SK-N-SH (cell line): ENCODE results near the gene SPDYE1. TPM values are rescaled to one million over a fixed set of nuclear protein-coding genes. Genes with fewer than 3 reads are reported as not detected.
"Not testable (repeated sequence)": the region's sequence is repeated elsewhere in the genome, so short reads cannot be mapped to it uniquely, and the experiment has no call there.

Experiments
- CTCF ChIA-PET: fragments of 300-600, 350-600 bp; formaldehyde crosslinking; extraction: SDS; loops from one replicate; lab custom pipeline; 2021; lab: Yijun Ruan, JAX
- POLR2A ChIA-PET: fragments of 350-600 bp; sonication (Branson Sonifier 250); formaldehyde crosslinking; extraction: SDS; loops from one replicate; lab custom pipeline; 2020; ENCODE audit warnings: antibody characterized with exemption, inconsistent platforms; lab: Yijun Ruan, JAX
- DNase-seq: peaks from one replicate; pipeline ENCODE4 v3.0.0; 2012
- H2AFZ ChIP-seq: fragments of 200-600 bp; sonication (generic); 2 replicates; pipeline ENCODE4 v1.8.1; 2016; ENCODE audit warnings: antibody characterized with exemption, mild to moderate bottlenecking, low read depth
- H3F3A ChIP-seq: fragments of 200-600 bp; sonication (generic); replicated peaks from 2 replicates; pipeline ENCODE3; 2016; ENCODE audit warnings: antibody characterized with exemption, mild to moderate bottlenecking; ENCODE audit not compliant: insufficient read depth
- H3K27ac ChIP-seq, 2 experiments: fragments of 200-500 bp in 1 of 2; fragments of 200-600 bp in 1 of 2; sonication (Bioruptor generic) in 1 of 2; sonication (generic), shearing (Covaris generic) in 1 of 2; 2 replicates each; pipeline versions ENCODE4 v1.5.1 to v1.6.1; 2014 to 2016; ENCODE audit warnings: low read depth in 2 of 2, inconsistent platforms in 1 of 2, low read length in 1 of 2, mild to moderate bottlenecking in 1 of 2, mixed read lengths in 1 of 2
- H3K27me3 ChIP-seq: fragments of 200-600 bp; sonication (generic), shearing (Covaris generic); 2 replicates; pipeline ENCODE4 v1.6.1; 2016; ENCODE audit warnings: mixed run types; ENCODE audit not compliant: insufficient read depth
- H3K36me3 ChIP-seq, 2 experiments: fragments of 200-500 bp in 1 of 2; fragments of 200-600 bp in 1 of 2; sonication (Bioruptor generic) in 1 of 2; sonication (generic) in 1 of 2; replicated peaks in 1 of 2; 2 replicates each; pipeline versions ENCODE3 to v1.5.1; 2014 to 2016; ENCODE audit warnings: low read length in 1 of 2, mild to moderate bottlenecking in 1 of 2; ENCODE audit not compliant: insufficient read depth in 2 of 2, control insufficient read depth in 1 of 2
- H3K4me1 ChIP-seq, 2 experiments: fragments of 200-500 bp in 1 of 2; fragments of 200-600 bp in 1 of 2; sonication (Bioruptor generic) in 1 of 2; sonication (generic), shearing (Covaris generic) in 1 of 2; 2 replicates each; pipeline versions ENCODE4 v1.5.1 to v1.6.1; 2014 to 2016; ENCODE audit warnings: low read depth in 1 of 2, low read length in 1 of 2, mixed run types in 1 of 2; ENCODE audit not compliant: insufficient read depth in 2 of 2, control insufficient read depth in 1 of 2
- H3K4me2 ChIP-seq: fragments of 200-600 bp; sonication (generic), shearing (Covaris generic); 2 replicates; pipeline ENCODE4 v1.6.1; 2017; ENCODE audit warnings: mixed run types
- H3K4me3 ChIP-seq, 2 experiments: fragments of 200-500 bp in 1 of 2; fragments of 200-600 bp in 1 of 2; sonication (Bioruptor generic) in 1 of 2; sonication (generic), shearing (Covaris generic) in 1 of 2; 2 replicates each; pipeline versions ENCODE4 v1.5.1 to v1.8.1; 2014 to 2016; ENCODE audit warnings: low read depth in 2 of 2, inconsistent platforms in 1 of 2, low read length in 1 of 2, mild to moderate bottlenecking in 1 of 2, mixed read lengths in 1 of 2, moderate library complexity in 1 of 2
- H3K79me2 ChIP-seq: fragments of 200-600 bp; sonication (generic); 2 replicates; pipeline ENCODE4 v1.8.1; 2017; ENCODE audit warnings: mild to moderate bottlenecking; ENCODE audit not compliant: insufficient read depth
- H3K9ac ChIP-seq: fragments of 200-600 bp; sonication (generic); 2 replicates; pipeline ENCODE4 v1.6.1; 2017; ENCODE audit warnings: mixed run types
- H3K9me2 ChIP-seq: fragments of 200-600 bp; sonication (generic); 2 replicates; pipeline ENCODE4 v1.6.1; 2017; ENCODE audit warnings: mixed run types
- H3K9me3 ChIP-seq: fragments of 200-600 bp; sonication (generic); 2 replicates; pipeline ENCODE4 v1.6.1; 2017; ENCODE audit warnings: mixed run types, mild to moderate bottlenecking, moderate library complexity
- H4K20me1 ChIP-seq: fragments of 200-600 bp; sonication (generic); 2 replicates; pipeline ENCODE4 v1.6.1; 2017; ENCODE audit warnings: mild to moderate bottlenecking, mixed run types; ENCODE audit not compliant: insufficient read depth
- MXI1 ChIP-seq: IDR thresholded peaks from 2 replicates; pipeline ENCODE4 v1.6.1; 2012; ENCODE audit warnings: mild to moderate bottlenecking, low read depth, low read length, improper control_type of control experiment
- SIN3A ChIP-seq: IDR thresholded peaks from 2 replicates; pipeline ENCODE4 v1.6.1; 2012; ENCODE audit warnings: low read depth, mild to moderate bottlenecking, low read length, moderate library complexity, borderline replicate concordance
- TCF12 ChIP-seq: IDR thresholded peaks from 2 replicates; pipeline ENCODE4 v1.4.0; 2012
- WGBS: methylation state at CpG from one replicate; pipeline ENCODE4 v1.1.6; 2017; ENCODE audit warnings: low lambda C conversion rate; 5-methylcytosine and 5-hydroxymethylcytosine counted together
- polyA plus RNA-seq, 3 experiments: library from polyadenylated mRNA; depleted of rRNA; stranded (reverse); fragments of >200 nt; gene quantifications; 2 replicates each; pipeline ENCODE4 v1.2.3, GENCODE V29; 2012
- TF ChIP-seq, protein P1 (sequence below): IDR thresholded peaks from 2 replicates; pipeline ENCODE4; 2012

Gene SPDYE1
- polyA plus RNA-seq, 1 of the 3 experiments (the other 2 are of a cell fraction): not detected

GRCh38 chr7:44036364-44036763 is 38.7 kb downstream of the SPDYE1 start:
- H3F3A ChIP-seq: not testable (repeated sequence)

DNA sequence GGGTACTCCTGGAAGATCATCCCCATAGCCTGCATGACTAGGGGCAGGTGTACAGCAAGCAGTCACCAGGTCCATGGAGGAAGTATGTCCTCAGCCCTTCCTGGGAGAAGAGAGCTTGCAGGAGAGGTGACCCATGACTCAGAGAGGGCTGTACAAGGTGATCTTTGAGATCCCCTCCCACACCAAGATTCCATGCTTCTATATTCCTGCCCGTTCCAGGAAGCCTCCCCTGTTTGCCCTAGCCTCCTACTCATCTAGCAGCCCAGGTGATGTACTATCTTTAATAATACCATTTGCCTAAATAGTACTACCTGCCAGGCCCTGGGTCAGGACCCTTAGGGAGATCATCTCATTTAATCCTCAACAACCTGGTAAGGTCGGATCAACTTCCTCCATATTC is 40.3 kb downstream of the SPDYE1 start:
- H3K9ac ChIP-seq, DNase-seq, H3K9me2 ChIP-seq, H3K27ac ChIP-seq, H3K79me2 ChIP-seq, H2AFZ ChIP-seq, H3K4me2 ChIP-seq, CTCF ChIA-PET, POLR2A ChIA-PET, H3K27me3 ChIP-seq, H3K4me3 ChIP-seq, H3K36me3 ChIP-seq, H4K20me1 ChIP-seq, H3K9me3 ChIP-seq, H3K4me1 ChIP-seq, H3F3A ChIP-seq: not testable (repeated sequence)
- 69% methylated on average over 2 of the region's 2 CpGs for WGBS

More at GRCh38 chr7:44036364-44036763, 38.7 kb downstream of the SPDYE1 start:
- H2AFZ ChIP-seq, H3K4me1 ChIP-seq, H3K36me3 ChIP-seq, H3K9me2 ChIP-seq, H4K20me1 ChIP-seq, DNase-seq, H3K4me3 ChIP-seq, H3K27ac ChIP-seq, POLR2A ChIA-PET, H3K9ac ChIP-seq, H3K27me3 ChIP-seq, H3K9me3 ChIP-seq, CTCF ChIA-PET, H3K79me2 ChIP-seq, H3K4me2 ChIP-seq: not testable (repeated sequence)
- 66% methylated on average over 8 of the region's 10 CpGs for WGBS

GRCh38 chr7:44038553-44038952 is 40.9 kb downstream of the SPDYE1 start:
- H3K79me2 ChIP-seq, H3K4me2 ChIP-seq, H4K20me1 ChIP-seq, H3F3A ChIP-seq, DNase-seq, H3K36me3 ChIP-seq, POLR2A ChIA-PET, H2AFZ ChIP-seq, CTCF ChIA-PET, H3K27ac ChIP-seq, H3K9ac ChIP-seq, H3K4me1 ChIP-seq, H3K9me2 ChIP-seq, H3K4me3 ChIP-seq, H3K9me3 ChIP-seq, H3K27me3 ChIP-seq: not testable (repeated sequence)
- WGBS: 78% methylated on average over 5 of the region's 12 CpGs

DNA sequence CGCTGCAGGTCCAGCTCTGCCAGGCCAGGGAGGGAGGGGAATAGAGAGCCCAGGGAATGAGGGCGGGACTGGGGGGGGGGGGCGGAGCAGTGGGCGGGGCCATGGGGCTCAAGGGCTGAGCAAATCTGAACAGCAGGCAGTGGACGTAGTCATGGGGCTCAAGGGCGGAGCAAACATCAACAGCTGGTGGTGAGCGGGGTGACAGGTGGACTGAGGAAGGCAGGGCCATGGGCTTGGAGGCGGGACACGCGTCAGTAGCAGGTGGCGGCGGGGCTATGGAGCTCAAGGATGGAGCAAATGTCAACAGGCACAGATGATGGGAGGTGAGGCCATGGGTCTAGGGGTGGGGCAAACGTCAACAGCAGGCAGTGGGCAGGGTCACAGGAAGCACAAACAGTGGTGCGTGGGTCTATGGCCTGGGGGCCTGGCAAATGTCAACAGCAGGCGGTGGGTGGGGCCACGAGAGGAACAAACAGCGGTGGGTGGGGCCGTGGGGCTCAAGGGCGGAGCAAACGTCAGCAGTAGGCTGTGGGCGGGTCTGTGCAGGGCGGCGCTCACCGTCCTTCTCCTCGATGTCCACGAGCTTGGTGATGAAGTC is 41.4 kb downstream of the SPDYE1 start:
- H3K9ac ChIP-seq, H3F3A ChIP-seq, H3K9me3 ChIP-seq, CTCF ChIA-PET, H4K20me1 ChIP-seq, H3K36me3 ChIP-seq, H3K4me1 ChIP-seq, H3K27ac ChIP-seq, H2AFZ ChIP-seq, POLR2A ChIA-PET, H3K9me2 ChIP-seq, H3K27me3 ChIP-seq, H3K79me2 ChIP-seq: not testable (repeated sequence)
- TF ChIP-seq TCF12 (peak; percentile 56; the same call in 1 of the 2 replicates), MXI1 (peak; percentile 70; the same call in 1 of the 2 replicates), SIN3A (0 out of 2 replicates have a peak, but pooled peaks have one; percentile 71)
- TF ChIP-seq, protein P1, sequence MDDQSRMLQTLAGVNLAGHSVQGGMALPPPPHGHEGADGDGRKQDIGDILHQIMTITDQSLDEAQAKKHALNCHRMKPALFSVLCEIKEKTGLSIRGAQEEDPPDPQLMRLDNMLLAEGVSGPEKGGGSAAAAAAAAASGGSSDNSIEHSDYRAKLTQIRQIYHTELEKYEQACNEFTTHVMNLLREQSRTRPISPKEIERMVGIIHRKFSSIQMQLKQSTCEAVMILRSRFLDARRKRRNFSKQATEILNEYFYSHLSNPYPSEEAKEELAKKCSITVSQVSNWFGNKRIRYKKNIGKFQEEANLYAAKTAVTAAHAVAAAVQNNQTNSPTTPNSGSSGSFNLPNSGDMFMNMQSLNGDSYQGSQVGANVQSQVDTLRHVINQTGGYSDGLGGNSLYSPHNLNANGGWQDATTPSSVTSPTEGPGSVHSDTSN: peak; percentile 37
- 20% methylated on average over 11 of the region's 26 CpGs for WGBS
- peak; percentile 89 for DNase-seq
- Histone ChIP-seq H3K4me3 (peak overlapping the region in 1 of 2 experiments; percentile 25; a peak in 3 of 4 replicates), H3K4me2 (peak overlapping the region; percentile 51; the same call in 1 of the 2 replicates)

GRCh38 chr7:44039800-44040492 is 42.2 kb downstream of the SPDYE1 start:
- H3K4me1 ChIP-seq, H3K79me2 ChIP-seq, H3K9me3 ChIP-seq, H3K4me3 ChIP-seq, POLR2A ChIA-PET, H3K4me2 ChIP-seq, H3F3A ChIP-seq, H3K9ac ChIP-seq, H3K36me3 ChIP-seq, H4K20me1 ChIP-seq, H2AFZ ChIP-seq, H3K27me3 ChIP-seq, DNase-seq, H3K9me2 ChIP-seq, H3K27ac ChIP-seq, CTCF ChIA-PET: not testable (repeated sequence)
- 85% methylated on average over 4 of the region's 40 CpGs for WGBS
